Transverse colon (tissue), 4 donors: ENCODE data around the gene KLK1.
A peak's percentile ranks its signal among the peaks of the same experiment; 100 is the strongest.

Experiments used
- POLR2A ChIP-seq: fragments of 450-650 bp; IDR thresholded peaks from one replicate; pipeline ENCODE4 v1.6.1; 2016; ENCODE audit warnings: antibody characterized with exemption, mild to moderate bottlenecking, moderate library complexity
- POLR2AphosphoS5 ChIP-seq, 3 donors: sonication (generic); formaldehyde crosslinking; IDR thresholded peaks; one replicate each; pipeline ENCODE4 v1.6.1; 2016; ENCODE audit warnings: antibody characterized with exemption in 3 of 3
- TF ChIP-seq, protein P1 (sequence below), 5 experiments: fragments of 200-600 bp in 3 of 5; fragments of 450-650 bp in 2 of 5; sonication (generic) in 3 of 5; IDR thresholded peaks; 1 replicate in 2 of 5; 2 replicates in 3 of 5; pipeline ENCODE4 v1.5.1; 2016 to 2017; ENCODE audit warnings: antibody characterized with exemption in 5 of 5, inconsistent platforms in 3 of 5, mild to moderate bottlenecking in 2 of 5, moderate library complexity in 1 of 5

DNA sequence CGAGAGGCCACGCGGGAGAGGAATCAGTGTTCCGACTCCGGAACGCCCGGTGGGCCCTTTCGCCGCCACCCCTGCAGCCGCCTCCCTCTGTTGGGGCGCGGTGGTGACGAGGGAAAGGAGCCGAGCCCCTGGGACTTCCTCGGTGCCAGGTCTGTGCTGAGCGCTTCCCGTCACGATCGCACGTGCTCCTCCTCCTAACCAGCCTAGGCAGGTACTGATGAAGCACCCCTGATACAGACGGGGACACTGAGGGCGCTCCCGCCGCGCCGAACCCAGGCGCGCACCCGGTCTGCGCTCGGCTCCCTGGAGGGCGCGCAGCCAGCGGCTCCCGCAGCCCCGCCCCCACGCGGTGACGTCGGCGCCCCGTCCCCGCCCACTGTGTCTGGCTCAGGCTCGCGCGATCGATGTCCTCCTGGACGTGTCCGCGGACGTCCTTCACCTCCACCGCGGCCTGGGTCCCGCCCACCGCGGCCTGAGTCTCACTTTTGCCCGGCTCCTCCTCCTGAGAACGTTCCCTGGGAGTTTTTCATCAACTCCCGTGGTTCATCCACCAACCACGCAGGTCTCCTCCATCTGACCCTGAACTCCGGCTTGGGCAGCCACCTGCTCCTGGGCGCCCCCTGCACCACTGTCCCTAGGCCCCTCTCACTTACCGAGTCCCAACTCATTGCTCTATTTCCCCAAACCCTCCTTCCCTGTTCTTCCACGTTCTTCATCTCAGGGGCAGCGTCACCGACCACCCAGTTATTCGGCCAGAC is 12.4 kb upstream of the KLK1 start:
- TF ChIP-seq, protein P1, sequence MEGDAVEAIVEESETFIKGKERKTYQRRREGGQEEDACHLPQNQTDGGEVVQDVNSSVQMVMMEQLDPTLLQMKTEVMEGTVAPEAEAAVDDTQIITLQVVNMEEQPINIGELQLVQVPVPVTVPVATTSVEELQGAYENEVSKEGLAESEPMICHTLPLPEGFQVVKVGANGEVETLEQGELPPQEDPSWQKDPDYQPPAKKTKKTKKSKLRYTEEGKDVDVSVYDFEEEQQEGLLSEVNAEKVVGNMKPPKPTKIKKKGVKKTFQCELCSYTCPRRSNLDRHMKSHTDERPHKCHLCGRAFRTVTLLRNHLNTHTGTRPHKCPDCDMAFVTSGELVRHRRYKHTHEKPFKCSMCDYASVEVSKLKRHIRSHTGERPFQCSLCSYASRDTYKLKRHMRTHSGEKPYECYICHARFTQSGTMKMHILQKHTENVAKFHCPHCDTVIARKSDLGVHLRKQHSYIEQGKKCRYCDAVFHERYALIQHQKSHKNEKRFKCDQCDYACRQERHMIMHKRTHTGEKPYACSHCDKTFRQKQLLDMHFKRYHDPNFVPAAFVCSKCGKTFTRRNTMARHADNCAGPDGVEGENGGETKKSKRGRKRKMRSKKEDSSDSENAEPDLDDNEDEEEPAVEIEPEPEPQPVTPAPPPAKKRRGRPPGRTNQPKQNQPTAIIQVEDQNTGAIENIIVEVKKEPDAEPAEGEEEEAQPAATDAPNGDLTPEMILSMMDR (IDR thresholded peaks at IDR 0.05), result no peak
- TF ChIP-seq POLR2A (peak; percentile 82), POLR2AphosphoS5 (IDR thresholded peaks at IDR 0.05) (peak; percentile 57 to 90 (median 85))
